ENCODE data around the gene HOXD9. TPM values are rescaled to one million over a fixed set of nuclear protein-coding genes. Genes with fewer than 3 reads are reported as not detected.

HOXD9 gene
- total RNA-seq (2021), result not detected in 3 replicates
- Bru-seq, nascent RNA, result not detected
- long read RNA-seq, experiment 1, result 0 reads
- long read RNA-seq, experiment 2, result 0 reads
- long read RNA-seq, experiment 3, result 0 reads

DNA sequence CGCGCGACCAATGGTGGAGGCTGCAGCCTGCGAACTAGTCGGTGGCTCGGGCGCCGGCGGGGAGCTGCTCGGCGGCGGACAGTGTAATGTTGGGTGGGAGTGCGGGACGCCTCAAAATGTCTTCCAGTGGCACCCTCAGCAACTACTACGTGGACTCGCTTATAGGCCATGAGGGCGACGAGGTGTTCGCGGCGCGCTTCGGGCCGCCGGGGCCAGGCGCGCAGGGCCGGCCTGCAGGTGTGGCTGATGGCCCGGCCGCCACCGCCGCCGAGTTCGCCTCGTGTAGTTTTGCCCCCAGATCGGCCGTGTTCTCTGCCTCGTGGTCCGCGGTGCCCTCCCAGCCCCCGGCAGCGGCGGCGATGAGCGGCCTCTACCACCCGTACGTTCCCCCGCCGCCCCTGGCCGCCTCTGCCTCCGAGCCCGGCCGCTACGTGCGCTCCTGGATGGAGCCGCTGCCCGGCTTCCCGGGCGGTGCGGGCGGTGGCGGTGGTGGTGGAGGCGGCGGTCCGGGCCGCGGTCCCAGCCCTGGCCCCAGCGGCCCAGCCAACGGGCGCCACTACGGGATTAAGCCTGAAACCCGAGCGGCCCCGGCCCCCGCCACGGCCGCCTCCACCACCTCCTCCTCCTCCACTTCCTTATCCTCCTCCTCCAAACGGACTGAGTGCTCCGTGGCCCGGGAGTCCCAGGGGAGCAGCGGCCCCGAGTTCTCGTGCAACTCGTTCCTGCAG, at the start of gene HOXD9:
Gene HOXD9, plus strand, starts transcription at position 37 of the 728 bp plus-strand sequence. Its CDS starts 50 bp downstream, at position 87.
- H3K36me3 Mint-ChIP-seq, result peaks cover 2% of the 10 kb centered on the region; the same call in 1 of the 2 replicates
- peak; percentile 57 for DNase-seq (ENCODE audit: low spot score)
- peaks cover 10% of the 10 kb centered on the region for H3K4me1 Mint-ChIP-seq
- ChIA-PET CTCF (interaction anchor here (0.5 to 3.3 kb wide), 8 partner anchors 12 to 1026 kb away, joined by 3 to 15 read pairs (median 4); no protein-coding TSS in a partner anchor), POLR2A (no interaction called here)
- peaks cover 100% of the 10 kb centered on the region for H3K27me3 Mint-ChIP-seq (ENCODE audit: low read depth)
- H3K4me3 Mint-ChIP-seq, result peak within 1 kb of the TSS; percentile 56
- ATAC-seq, result peak; percentile 29
- no peak for TF ChIP-seq GRHL2 (CRISPR knock-in tag; IDR thresholded peaks at IDR 0.05; ENCODE audit: insufficient replicate concordance, severe bottlenecking)
- TF ChIP-seq, protein P1, sequence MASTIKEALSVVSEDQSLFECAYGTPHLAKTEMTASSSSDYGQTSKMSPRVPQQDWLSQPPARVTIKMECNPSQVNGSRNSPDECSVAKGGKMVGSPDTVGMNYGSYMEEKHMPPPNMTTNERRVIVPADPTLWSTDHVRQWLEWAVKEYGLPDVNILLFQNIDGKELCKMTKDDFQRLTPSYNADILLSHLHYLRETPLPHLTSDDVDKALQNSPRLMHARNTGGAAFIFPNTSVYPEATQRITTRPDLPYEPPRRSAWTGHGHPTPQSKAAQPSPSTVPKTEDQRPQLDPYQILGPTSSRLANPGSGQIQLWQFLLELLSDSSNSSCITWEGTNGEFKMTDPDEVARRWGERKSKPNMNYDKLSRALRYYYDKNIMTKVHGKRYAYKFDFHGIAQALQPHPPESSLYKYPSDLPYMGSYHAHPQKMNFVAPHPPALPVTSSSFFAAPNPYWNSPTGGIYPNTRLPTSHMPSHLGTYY (CRISPR knock-in tag; IDR thresholded peaks at IDR 0.05), result no peak
- TF ChIP-seq, protein P2, sequence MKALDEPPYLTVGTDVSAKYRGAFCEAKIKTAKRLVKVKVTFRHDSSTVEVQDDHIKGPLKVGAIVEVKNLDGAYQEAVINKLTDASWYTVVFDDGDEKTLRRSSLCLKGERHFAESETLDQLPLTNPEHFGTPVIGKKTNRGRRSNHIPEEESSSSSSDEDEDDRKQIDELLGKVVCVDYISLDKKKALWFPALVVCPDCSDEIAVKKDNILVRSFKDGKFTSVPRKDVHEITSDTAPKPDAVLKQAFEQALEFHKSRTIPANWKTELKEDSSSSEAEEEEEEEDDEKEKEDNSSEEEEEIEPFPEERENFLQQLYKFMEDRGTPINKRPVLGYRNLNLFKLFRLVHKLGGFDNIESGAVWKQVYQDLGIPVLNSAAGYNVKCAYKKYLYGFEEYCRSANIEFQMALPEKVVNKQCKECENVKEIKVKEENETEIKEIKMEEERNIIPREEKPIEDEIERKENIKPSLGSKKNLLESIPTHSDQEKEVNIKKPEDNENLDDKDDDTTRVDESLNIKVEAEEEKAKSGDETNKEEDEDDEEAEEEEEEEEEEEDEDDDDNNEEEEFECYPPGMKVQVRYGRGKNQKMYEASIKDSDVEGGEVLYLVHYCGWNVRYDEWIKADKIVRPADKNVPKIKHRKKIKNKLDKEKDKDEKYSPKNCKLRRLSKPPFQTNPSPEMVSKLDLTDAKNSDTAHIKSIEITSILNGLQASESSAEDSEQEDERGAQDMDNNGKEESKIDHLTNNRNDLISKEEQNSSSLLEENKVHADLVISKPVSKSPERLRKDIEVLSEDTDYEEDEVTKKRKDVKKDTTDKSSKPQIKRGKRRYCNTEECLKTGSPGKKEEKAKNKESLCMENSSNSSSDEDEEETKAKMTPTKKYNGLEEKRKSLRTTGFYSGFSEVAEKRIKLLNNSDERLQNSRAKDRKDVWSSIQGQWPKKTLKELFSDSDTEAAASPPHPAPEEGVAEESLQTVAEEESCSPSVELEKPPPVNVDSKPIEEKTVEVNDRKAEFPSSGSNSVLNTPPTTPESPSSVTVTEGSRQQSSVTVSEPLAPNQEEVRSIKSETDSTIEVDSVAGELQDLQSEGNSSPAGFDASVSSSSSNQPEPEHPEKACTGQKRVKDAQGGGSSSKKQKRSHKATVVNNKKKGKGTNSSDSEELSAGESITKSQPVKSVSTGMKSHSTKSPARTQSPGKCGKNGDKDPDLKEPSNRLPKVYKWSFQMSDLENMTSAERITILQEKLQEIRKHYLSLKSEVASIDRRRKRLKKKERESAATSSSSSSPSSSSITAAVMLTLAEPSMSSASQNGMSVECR (CRISPR knock-in tag; IDR thresholded peaks at IDR 0.05; ENCODE audit: borderline replicate concordance), result no peak
- no peak for TF ChIP-seq JAZF1 (CRISPR knock-in tag; IDR thresholded peaks at IDR 0.05)
- TF ChIP-seq NR2C2 (CRISPR knock-in tag; IDR thresholded peaks at IDR 0.05), result no peak
- TF ChIP-seq, protein P3, sequence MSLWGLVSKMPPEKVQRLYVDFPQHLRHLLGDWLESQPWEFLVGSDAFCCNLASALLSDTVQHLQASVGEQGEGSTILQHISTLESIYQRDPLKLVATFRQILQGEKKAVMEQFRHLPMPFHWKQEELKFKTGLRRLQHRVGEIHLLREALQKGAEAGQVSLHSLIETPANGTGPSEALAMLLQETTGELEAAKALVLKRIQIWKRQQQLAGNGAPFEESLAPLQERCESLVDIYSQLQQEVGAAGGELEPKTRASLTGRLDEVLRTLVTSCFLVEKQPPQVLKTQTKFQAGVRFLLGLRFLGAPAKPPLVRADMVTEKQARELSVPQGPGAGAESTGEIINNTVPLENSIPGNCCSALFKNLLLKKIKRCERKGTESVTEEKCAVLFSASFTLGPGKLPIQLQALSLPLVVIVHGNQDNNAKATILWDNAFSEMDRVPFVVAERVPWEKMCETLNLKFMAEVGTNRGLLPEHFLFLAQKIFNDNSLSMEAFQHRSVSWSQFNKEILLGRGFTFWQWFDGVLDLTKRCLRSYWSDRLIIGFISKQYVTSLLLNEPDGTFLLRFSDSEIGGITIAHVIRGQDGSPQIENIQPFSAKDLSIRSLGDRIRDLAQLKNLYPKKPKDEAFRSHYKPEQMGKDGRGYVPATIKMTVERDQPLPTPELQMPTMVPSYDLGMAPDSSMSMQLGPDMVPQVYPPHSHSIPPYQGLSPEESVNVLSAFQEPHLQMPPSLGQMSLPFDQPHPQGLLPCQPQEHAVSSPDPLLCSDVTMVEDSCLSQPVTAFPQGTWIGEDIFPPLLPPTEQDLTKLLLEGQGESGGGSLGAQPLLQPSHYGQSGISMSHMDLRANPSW (CRISPR knock-in tag; conservative IDR thresholded peaks at IDR 0.05; ENCODE audit: low read depth), result no peak
- H3K27ac Mint-ChIP-seq, result no peak within 1 kb of the TSS
- no peaks in the 10 kb centered on the region for H3K9me3 Mint-ChIP-seq

DNA sequence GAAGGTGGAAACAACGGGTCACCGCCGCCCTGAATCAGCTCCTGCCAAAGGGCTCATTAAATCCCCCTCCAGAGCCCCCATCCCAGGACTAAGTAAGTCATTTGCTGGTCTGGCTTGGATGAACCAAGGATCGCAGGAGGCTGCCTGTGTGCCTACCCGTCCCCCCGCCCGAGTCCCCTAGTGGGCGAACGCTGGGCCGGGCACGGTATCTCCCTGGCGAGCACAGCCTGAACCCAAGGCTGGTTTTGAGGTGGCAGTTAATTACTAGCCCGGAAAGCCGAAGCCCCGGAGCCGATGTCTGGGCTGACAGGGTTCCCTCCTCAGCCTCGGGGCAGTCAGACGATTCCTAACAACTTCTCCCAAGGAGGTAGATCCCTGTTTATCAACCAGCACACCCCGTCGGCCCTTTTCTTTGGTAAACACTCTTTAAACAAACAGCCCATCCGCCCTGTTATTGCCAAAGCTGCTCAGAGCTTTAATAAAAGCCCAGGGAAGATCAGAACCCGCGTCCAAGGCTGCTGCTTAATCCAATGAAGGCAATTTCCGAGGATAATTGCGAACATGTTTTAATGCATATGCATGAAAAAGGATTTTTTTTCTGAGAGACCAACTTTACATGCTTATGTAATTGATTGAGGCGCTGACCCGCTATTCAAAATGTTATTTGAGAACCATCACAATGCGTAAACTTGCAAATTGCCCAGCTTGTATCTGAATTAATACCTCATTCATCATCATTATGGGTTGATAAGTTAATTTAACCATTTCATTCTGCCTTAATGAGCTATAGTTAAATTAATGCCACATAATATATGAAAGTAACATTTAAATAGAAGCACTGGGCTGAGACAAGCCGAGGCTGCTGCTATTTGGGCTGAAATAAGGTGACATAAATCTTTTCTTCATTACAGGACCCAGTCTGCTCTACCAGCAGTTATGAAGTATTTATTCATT, 49.3 kb upstream of the HOXD9 start:
- DNase-seq (ENCODE audit: low spot score), result no peak
- CTCF ChIA-PET, result no interaction called here

More for the DNA sequence above, 49.3 kb upstream of the HOXD9 start:
- no peaks in the 10 kb centered on the region for H3K36me3 Mint-ChIP-seq
- POLR2A ChIA-PET, result interaction anchor here (0.6 kb wide), 1 partner anchor 250 kb away, joined by 3 read pairs; no protein-coding TSS in a partner anchor
- ATAC-seq, result peak; percentile 57
- H3K4me3 Mint-ChIP-seq, result no peak overlapping the region
- TF ChIP-seq ZNF138 (CRISPR knock-in tag; conservative IDR thresholded peaks at IDR 0.05) (no peak), MYBL2 (CRISPR knock-in tag; IDR thresholded peaks at IDR 0.05) (no peak), NR2C2 (CRISPR knock-in tag; IDR thresholded peaks at IDR 0.05) (no peak), ZNF263 (CRISPR knock-in tag; IDR thresholded peaks at IDR 0.05; ENCODE audit: low read depth) (no peak), NFE2L1 (CRISPR knock-in tag; IDR thresholded peaks at IDR 0.05) (no peak), EMX1 (CRISPR knock-in tag; IDR thresholded peaks at IDR 0.05) (no peak)
- TF ChIP-seq, protein P4, sequence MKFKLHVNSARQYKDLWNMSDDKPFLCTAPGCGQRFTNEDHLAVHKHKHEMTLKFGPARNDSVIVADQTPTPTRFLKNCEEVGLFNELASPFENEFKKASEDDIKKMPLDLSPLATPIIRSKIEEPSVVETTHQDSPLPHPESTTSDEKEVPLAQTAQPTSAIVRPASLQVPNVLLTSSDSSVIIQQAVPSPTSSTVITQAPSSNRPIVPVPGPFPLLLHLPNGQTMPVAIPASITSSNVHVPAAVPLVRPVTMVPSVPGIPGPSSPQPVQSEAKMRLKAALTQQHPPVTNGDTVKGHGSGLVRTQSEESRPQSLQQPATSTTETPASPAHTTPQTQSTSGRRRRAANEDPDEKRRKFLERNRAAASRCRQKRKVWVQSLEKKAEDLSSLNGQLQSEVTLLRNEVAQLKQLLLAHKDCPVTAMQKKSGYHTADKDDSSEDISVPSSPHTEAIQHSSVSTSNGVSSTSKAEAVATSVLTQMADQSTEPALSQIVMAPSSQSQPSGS (CRISPR knock-in tag; IDR thresholded peaks at IDR 0.05; ENCODE audit: borderline replicate concordance, low read depth), result no peak
- H3K9me3 Mint-ChIP-seq, result no peaks in the 10 kb centered on the region
- H3K27me3 Mint-ChIP-seq (ENCODE audit: low read depth), result peaks cover 100% of the 10 kb centered on the region
- peaks cover 26% of the 10 kb centered on the region for H3K4me1 Mint-ChIP-seq
- H3K27ac Mint-ChIP-seq, result no peak overlapping the region

Data from WTC11 (cell line).